GM19328 (cell line): ENCODE data around the gene PEX14.
A peak's percentile ranks its signal among the peaks of the same experiment; 100 is the strongest.
"Not testable (repeated sequence)": the region's sequence is repeated elsewhere in the genome, so short reads cannot be mapped to it uniquely, and the experiment has no call there.

Experiments used
- ATAC-seq: cut with Tn5 transposase; IDR thresholded peaks from one replicate; pipeline ENCODE4 v1.9.1; 2021; ENCODE audit warnings: mild to moderate bottlenecking, moderate library complexity; ENCODE audit not compliant: unreplicated experiment

Gene PEX14

GRCh38 chr1:10450156-10450814, 24.5 kb upstream of the PEX14 start:
- no peak for ATAC-seq

GRCh38 chr1:10450836-10451235, 23.9 kb upstream of the PEX14 start:
- no peak for ATAC-seq

- no peak for ATAC-seq
Measured at GRCh38 chr1:10451287-10451686, 23.5 kb upstream of the PEX14 start.

GRCh38 chr1:10456048-10456447, 18.7 kb upstream of the PEX14 start:
- ATAC-seq: no peak

GRCh38 chr1:10456661-10457060, 18.1 kb upstream of the PEX14 start:
- no peak for ATAC-seq

- ATAC-seq: not testable (repeated sequence)
Measured at GRCh38 chr1:10457462-10457861, 17.3 kb upstream of the PEX14 start.

GRCh38 chr1:10457875-10458274, 16.9 kb upstream of the PEX14 start:
- ATAC-seq: no peak

- no peak for ATAC-seq
Measured at GRCh38 chr1:10459184-10459583, 15.6 kb upstream of the PEX14 start.

GRCh38 chr1:10467078-10467477, 7.7 kb upstream of the PEX14 start:
- ATAC-seq: no peak

GRCh38 chr1:10470043-10470442, 4.7 kb upstream of the PEX14 start:
- no peak for ATAC-seq

GRCh38 chr1:10471411-10472219, 3.1 kb upstream of the PEX14 start:
- ATAC-seq: peak; percentile 3

- ATAC-seq: peak; percentile 85
Measured at GRCh38 chr1:10472220-10473144, 2.3 kb upstream of the PEX14 start, which contains the start of gene DFFA. DFFA (minus strand) TSS chr1:10472529; CDS start chr1:10472458, 71 bp downstream.

- no peak for ATAC-seq
Measured at GRCh38 chr1:10473145-10473765, 1.5 kb upstream of the PEX14 start.

- ATAC-seq: not testable (repeated sequence)
Measured at GRCh38 chr1:10474309-10474612, 489 bp upstream of the PEX14 start.

GRCh38 chr1:10475510-10475909, 760 bp downstream of the PEX14 start:
- ATAC-seq: no peak

GRCh38 chr1:10479296-10479695, 4.5 kb downstream of the PEX14 start:
- no peak for ATAC-seq

GRCh38 chr1:10480614-10481013, 5.9 kb downstream of the PEX14 start:
- ATAC-seq: no peak

GRCh38 chr1:10484521-10484920, 9.8 kb downstream of the PEX14 start:
- no peak for ATAC-seq

GRCh38 chr1:10489291-10490055, 14.7 kb downstream of the PEX14 start:
- ATAC-seq: no peak

- no peak for ATAC-seq
Measured at GRCh38 chr1:10490286-10490970, 15.7 kb downstream of the PEX14 start.
